Measurements from ENCODE around the gene BNC2. TPM values are rescaled to one million over a fixed set of nuclear protein-coding genes. Genes with fewer than 3 reads are reported as not detected.

Gene BNC2
- total RNA-seq, 4 donors from 2014 or later, result 3.9 to 45.4 (median 13.1) TPM

DNA sequence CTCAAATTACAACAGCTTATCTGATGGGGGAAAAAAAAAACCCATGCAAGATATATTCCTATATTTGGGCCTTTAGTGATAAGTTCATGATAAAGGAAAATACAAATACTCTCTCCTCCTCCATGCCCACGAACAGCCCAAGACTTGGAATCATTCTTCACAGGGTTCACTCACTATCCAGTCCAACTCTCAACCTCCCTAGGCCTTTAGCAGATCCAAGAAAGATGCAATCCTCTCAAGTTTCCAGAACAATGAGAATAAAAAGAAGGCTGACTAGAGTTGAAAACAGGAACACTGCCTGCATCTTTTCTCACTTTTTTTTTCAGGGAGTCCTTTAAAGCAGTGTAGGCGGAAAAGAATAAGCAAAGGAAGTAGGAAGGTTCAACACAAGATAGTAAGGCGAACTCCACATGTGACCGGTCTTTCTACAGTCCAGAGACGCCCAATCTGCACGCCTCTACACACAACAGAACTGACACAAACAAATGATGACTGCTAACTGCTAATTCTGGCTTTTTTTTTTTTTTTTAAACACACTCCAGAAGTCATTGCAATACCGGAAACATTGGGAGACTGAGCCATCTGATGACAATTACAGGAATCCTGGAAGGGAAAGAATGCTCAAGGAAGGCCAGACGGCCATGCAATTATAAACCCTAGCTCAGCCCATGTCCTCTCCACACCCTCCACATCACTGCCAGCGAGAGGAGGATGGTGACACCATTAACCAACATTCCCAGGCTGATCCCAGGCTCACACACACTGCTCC lies 75.4 kb downstream of the BNC2 start:
- DNase-seq, result peak in 1 of 3 donors; percentile 48
- TF ChIP-seq, protein P1, sequence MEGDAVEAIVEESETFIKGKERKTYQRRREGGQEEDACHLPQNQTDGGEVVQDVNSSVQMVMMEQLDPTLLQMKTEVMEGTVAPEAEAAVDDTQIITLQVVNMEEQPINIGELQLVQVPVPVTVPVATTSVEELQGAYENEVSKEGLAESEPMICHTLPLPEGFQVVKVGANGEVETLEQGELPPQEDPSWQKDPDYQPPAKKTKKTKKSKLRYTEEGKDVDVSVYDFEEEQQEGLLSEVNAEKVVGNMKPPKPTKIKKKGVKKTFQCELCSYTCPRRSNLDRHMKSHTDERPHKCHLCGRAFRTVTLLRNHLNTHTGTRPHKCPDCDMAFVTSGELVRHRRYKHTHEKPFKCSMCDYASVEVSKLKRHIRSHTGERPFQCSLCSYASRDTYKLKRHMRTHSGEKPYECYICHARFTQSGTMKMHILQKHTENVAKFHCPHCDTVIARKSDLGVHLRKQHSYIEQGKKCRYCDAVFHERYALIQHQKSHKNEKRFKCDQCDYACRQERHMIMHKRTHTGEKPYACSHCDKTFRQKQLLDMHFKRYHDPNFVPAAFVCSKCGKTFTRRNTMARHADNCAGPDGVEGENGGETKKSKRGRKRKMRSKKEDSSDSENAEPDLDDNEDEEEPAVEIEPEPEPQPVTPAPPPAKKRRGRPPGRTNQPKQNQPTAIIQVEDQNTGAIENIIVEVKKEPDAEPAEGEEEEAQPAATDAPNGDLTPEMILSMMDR (IDR thresholded peaks at IDR 0.05), result no peak
- no peak for TF ChIP-seq POLR2A (IDR thresholded peaks at IDR 0.05)
- Histone ChIP-seq H3K36me3 (no peaks in the 10 kb centered on the region), H3K9me3 (no peaks in the 10 kb centered on the region), H3K4me1 (no peaks in the 10 kb centered on the region), H3K4me3 (no peak overlapping the region), H3K27ac (peak overlapping the region in 1 of 4 donors; percentile 55), H3K27me3 (no peaks in the 10 kb centered on the region)

DNA sequence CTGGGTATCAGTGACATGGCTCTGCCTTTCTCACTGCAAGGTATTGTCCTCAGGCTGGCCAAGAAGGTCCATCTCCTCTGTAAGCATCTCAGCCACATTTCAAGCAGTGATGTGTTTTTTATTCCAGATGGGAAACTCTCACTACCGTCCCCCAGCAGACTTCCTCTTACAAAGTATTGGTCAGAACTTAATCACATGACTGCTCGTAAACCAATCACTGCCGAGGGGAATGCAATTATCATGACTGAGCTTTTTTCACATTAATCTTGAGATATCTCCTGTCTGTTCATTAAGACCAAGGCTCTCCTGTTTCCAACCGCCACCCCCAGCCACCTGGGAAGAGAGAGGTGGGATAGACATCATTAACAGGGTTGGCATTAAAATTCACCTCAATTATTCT lies 76.4 kb downstream of the BNC2 start:
- Histone ChIP-seq H3K4me1 (no peaks in the 10 kb centered on the region), H3K4me3 (no peak overlapping the region), H3K27me3 (no peaks in the 10 kb centered on the region), H3K27ac (no peak overlapping the region), H3K9me3 (no peaks in the 10 kb centered on the region), H3K36me3 (no peaks in the 10 kb centered on the region)
- TF ChIP-seq POLR2A (IDR thresholded peaks at IDR 0.05), result no peak
- TF ChIP-seq, protein P1 (IDR thresholded peaks at IDR 0.05), result no peak
- no peak for DNase-seq

- H3K36me3 ChIP-seq, result no peaks in the 10 kb centered on the region
- no peaks in the 10 kb centered on the region for H3K27me3 ChIP-seq
- H3K4me1 ChIP-seq, result peaks cover 0 to 7% (median 0%) of the 10 kb centered on the region in 4 donors
- no peaks in the 10 kb centered on the region for H3K9me3 ChIP-seq
- DNase-seq, result no peak
- H3K4me3 ChIP-seq, result no peak overlapping the region
- no peak overlapping the region for H3K27ac ChIP-seq
- TF ChIP-seq, protein P1 (IDR thresholded peaks at IDR 0.05), result no peak
- no peak for TF ChIP-seq POLR2A (IDR thresholded peaks at IDR 0.05)
Observed at GRCh38 chr9:16787724-16788123, 82.7 kb downstream of the BNC2 start.

DNA sequence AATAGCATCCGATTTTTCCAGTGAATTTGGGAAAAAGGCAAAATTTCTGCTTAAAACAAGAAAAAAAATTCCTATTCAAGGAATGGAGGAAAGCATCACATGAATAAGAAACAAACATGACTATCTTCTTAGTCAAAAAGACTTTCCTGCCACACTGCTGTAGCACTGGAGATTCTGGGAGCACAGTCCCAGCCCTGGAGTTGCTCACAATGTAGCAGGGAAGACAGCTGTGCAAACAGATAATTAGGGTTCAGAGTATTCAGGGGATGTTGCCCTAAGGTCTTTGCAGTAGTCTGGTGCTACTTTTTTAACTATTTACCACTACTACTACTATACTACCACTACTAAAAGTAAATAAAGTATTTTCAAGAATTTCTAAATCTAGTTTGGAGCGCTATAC lies 86.5 kb downstream of the BNC2 start:
- no peak for DNase-seq

DNA sequence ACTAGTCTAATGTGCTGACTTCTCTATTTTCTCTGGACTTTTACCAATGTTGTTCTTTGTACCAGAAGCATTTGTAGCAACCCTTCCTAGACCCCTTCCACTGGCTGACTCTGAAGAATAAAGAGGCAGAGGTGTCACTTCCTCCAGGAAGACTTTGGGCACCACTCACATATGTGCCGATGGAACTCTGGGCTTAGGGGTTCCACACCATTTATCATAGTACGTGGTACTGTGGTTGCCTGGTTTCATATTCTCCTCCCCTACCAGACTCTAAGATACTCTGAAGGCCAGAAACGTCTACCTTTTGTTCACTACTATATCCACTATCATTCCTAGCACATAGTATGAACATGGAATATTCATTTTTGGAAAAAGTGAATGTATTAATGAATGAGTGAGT lies 88.0 kb downstream of the BNC2 start:
- no peak overlapping the region for H3K27ac ChIP-seq

More for the DNA sequence above, 86.5 kb downstream of the BNC2 start:
- Histone ChIP-seq H3K36me3 (no peaks in the 10 kb centered on the region), H3K27ac (no peak overlapping the region), H3K4me1 (peaks cover 0 to 7% (median 0%) of the 10 kb centered on the region in 4 donors), H3K27me3 (no peaks in the 10 kb centered on the region), H3K9me3 (no peaks in the 10 kb centered on the region), H3K4me3 (no peak overlapping the region)
- no peak for TF ChIP-seq POLR2A (IDR thresholded peaks at IDR 0.05)
- TF ChIP-seq, protein P1 (IDR thresholded peaks at IDR 0.05), result no peak

More for the DNA sequence above, 88.0 kb downstream of the BNC2 start:
- Histone ChIP-seq H3K4me1 (peaks cover 0 to 7% (median 0%) of the 10 kb centered on the region in 4 donors), H3K27me3 (no peaks in the 10 kb centered on the region), H3K9me3 (no peaks in the 10 kb centered on the region), H3K4me3 (no peak overlapping the region), H3K36me3 (no peaks in the 10 kb centered on the region)
- DNase-seq, result no peak
- no peak for TF ChIP-seq POLR2A (IDR thresholded peaks at IDR 0.05)
- TF ChIP-seq, protein P1 (IDR thresholded peaks at IDR 0.05), result no peak

Measured in Peyer's patch (tissue), 4 donors.